ENCODE data around the gene MICALL1. TPM values are rescaled to one million over a fixed set of nuclear protein-coding genes. Genes with fewer than 3 reads are reported as not detected.

MICALL1 gene
- total and polyA plus RNA-seq, 2 donors from 2014 or later: 9.6 to 30.9 TPM

DNA sequence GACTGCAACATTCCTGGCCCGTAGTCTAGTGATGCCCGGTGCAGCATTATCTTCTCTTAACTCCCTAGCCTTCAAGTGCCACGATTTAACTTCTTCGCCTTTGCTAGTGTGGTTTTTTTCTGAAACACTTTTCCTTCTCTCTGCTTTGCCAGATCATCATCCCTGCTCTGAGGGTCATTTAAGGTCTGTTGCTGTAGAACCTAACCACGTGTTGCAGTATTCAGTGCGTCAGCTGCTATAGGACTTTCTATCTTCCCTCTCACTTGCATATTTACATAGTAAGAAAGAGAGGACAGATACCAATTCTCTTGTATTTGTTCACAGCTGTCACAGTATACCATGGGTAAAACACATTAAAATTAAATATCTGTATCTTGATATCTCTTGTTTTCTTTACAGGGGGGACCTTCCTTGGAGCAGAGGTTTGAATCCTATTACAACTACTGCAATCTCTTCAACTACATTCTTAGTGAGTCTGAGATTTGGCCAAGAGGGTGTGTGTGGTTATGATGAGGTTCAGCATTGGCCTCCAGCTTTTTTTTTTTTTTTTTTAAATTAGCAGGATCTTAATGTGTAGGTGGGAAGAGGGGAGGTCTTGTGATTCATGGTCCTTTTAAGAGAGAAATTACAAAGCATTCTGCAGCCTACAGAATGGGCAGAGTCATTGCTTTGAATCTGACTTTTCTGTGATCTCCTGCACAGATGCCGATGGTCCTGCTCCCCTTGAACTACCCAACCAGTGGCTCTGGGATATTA is 43.3 kb upstream of the MICALL1 start:
- H3K4me3 ChIP-seq (ENCODE audit: low read length in 3 of 3): no peak overlapping the region
- FAIRE-seq (no peak), DNase-seq (no peak)
- no peaks in the 10 kb centered on the region for H3K27me3 ChIP-seq (ENCODE audit: control insufficient read depth, insufficient read depth, low read length)
- peaks cover 0 to 7% (median 0%) of the 10 kb centered on the region in 3 donors for H3K4me1 ChIP-seq (ENCODE audit: control insufficient read depth in 2 of 3, insufficient read depth in 2 of 3, low read depth in 1 of 3, low read length in 3 of 3)
- H3K9ac ChIP-seq (ENCODE audit: low read length in 3 of 3): no peak overlapping the region
- no peaks in the 10 kb centered on the region for H3K9me3 ChIP-seq (ENCODE audit: control insufficient read depth in 2 of 3, insufficient read depth in 1 of 3, low read length in 3 of 3)
- TF ChIP-seq, protein P1, sequence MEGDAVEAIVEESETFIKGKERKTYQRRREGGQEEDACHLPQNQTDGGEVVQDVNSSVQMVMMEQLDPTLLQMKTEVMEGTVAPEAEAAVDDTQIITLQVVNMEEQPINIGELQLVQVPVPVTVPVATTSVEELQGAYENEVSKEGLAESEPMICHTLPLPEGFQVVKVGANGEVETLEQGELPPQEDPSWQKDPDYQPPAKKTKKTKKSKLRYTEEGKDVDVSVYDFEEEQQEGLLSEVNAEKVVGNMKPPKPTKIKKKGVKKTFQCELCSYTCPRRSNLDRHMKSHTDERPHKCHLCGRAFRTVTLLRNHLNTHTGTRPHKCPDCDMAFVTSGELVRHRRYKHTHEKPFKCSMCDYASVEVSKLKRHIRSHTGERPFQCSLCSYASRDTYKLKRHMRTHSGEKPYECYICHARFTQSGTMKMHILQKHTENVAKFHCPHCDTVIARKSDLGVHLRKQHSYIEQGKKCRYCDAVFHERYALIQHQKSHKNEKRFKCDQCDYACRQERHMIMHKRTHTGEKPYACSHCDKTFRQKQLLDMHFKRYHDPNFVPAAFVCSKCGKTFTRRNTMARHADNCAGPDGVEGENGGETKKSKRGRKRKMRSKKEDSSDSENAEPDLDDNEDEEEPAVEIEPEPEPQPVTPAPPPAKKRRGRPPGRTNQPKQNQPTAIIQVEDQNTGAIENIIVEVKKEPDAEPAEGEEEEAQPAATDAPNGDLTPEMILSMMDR (IDR thresholded peaks at IDR 0.05; ENCODE audit: borderline replicate concordance, extremely low read depth, insufficient read depth): no peak
- intact Hi-C loops (cut with DNase I): loop anchor here (10.0 kb wide), 1 partner anchor 48 kb away; no protein-coding TSS in a partner anchor
- peaks cover 19 to 59% (median 29%) of the 10 kb centered on the region in 3 donors for H3K36me3 ChIP-seq (ENCODE audit: control insufficient read depth in 2 of 3, insufficient read depth in 3 of 3, low read length in 3 of 3)
- H3K27ac ChIP-seq (ENCODE audit: low read depth in 2 of 2, low read length in 2 of 2): no peak overlapping the region

DNA sequence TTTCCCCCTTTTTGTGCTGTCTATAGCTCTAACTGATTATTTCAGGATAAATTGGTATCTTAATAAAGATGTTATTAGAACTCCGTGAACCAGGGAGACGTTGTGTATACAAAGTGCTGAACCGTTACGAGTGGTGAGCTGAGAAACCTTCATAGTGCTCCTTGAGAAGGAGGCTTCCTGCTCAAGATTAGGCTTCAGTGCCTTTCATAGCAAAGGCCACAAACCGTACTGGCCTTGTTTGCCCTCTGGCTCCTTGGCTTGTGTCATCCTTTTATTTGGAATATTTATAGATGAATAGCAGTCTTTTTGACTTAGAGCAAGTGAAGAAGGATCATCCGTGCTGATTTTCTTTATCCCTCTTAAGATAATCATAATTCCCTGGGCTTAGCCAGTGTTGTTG is 40.6 kb upstream of the MICALL1 start:
- FAIRE-seq (no peak), DNase-seq (no peak)
- peaks cover 0 to 7% (median 0%) of the 10 kb centered on the region in 3 donors for H3K4me1 ChIP-seq (ENCODE audit: control insufficient read depth in 2 of 3, insufficient read depth in 2 of 3, low read depth in 1 of 3, low read length in 3 of 3)
- no peak overlapping the region for H3K4me3 ChIP-seq (ENCODE audit: low read length in 3 of 3)
- TF ChIP-seq, protein P1 (IDR thresholded peaks at IDR 0.05; ENCODE audit: borderline replicate concordance, extremely low read depth, insufficient read depth): no peak
- H3K9me3 ChIP-seq (ENCODE audit: control insufficient read depth in 2 of 3, insufficient read depth in 1 of 3, low read length in 3 of 3): no peaks in the 10 kb centered on the region
- no peak overlapping the region for H3K9ac ChIP-seq (ENCODE audit: low read length in 3 of 3)
- intact Hi-C loops (cut with DNase I): loop anchor here (10.0 kb wide), 1 partner anchor 51 kb away; no protein-coding TSS in a partner anchor
- H3K36me3 ChIP-seq (ENCODE audit: control insufficient read depth in 2 of 3, insufficient read depth in 3 of 3, low read length in 3 of 3): peaks cover 19 to 61% (median 30%) of the 10 kb centered on the region in 3 donors
- no peaks in the 10 kb centered on the region for H3K27me3 ChIP-seq (ENCODE audit: control insufficient read depth, insufficient read depth, low read length)
- no peak overlapping the region for H3K27ac ChIP-seq (ENCODE audit: low read depth in 2 of 2, low read length in 2 of 2)

DNA sequence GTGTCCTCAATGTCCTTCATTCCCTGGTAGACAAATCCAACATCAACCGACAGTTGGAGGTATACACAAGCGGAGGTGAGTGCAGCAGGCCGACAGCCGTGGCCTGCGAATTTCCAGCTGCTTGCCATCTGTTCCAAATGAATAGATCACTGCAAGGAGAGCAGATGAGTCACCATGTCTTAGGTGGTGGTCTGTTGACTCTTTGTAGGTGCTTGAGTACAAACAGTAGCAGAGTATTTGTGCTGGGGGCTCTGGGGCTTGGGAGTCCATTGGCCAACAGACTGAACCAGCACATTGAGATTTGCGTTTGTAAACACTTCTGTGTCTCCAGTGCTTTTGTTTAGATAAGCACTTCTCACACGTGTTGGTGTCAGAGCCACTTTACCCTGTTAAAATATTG is 35.8 kb upstream of the MICALL1 start:
- no peak for FAIRE-seq
- Histone ChIP-seq H3K36me3 (ENCODE audit: control insufficient read depth in 2 of 3, insufficient read depth in 3 of 3, low read length in 3 of 3) (peaks cover 10 to 48% (median 33%) of the 10 kb centered on the region in 3 donors), H3K4me1 (ENCODE audit: control insufficient read depth in 2 of 3, insufficient read depth in 2 of 3, low read depth in 1 of 3, low read length in 3 of 3) (no peaks in the 10 kb centered on the region), H3K9me3 (ENCODE audit: control insufficient read depth in 2 of 3, insufficient read depth in 1 of 3, low read length in 3 of 3) (no peaks in the 10 kb centered on the region), H3K9ac (ENCODE audit: low read length in 3 of 3) (no peak overlapping the region), H3K27ac (ENCODE audit: low read depth in 2 of 2, low read length in 2 of 2) (no peak overlapping the region), H3K27me3 (ENCODE audit: control insufficient read depth, insufficient read depth, low read length) (no peaks in the 10 kb centered on the region), H3K4me3 (ENCODE audit: low read length in 3 of 3) (no peak overlapping the region)
- TF ChIP-seq, protein P1 (IDR thresholded peaks at IDR 0.05; ENCODE audit: borderline replicate concordance, extremely low read depth, insufficient read depth): no peak
- intact Hi-C loops (cut with DNase I): no loop called here
- no peak for DNase-seq

All from kidney (tissue), 14 donors.